Mucosa of descending colon (tissue), 3 donors: Measurements from ENCODE around the gene AKAP9. TPM values are rescaled to one million over a fixed set of nuclear protein-coding genes. Genes with fewer than 3 reads are reported as not detected.
"Not testable (repeated sequence)": the region's sequence is repeated elsewhere in the genome, so short reads cannot be mapped to it uniquely, and the experiment has no call there.

Source experiments
- ATAC-seq: fragments of 200-7000 bp; cut with Tn5 transposase; one replicate; pipeline ENCODE4 v1.9.1; 2020; ENCODE audit warnings: mild to moderate bottlenecking, moderate library complexity
- DNase-seq, 3 donors: peaks; one replicate each; pipeline ENCODE4 v3.0.0-alpha.2; 2020
- H3K36me3 ChIP-seq: fragments of 200-600 bp; one replicate; pipeline ENCODE4 v1.8.0; 2021; ENCODE audit warnings: low read depth, mild to moderate bottlenecking
- H3K4me1 ChIP-seq: fragments of 200-600 bp; one replicate; pipeline ENCODE4 v1.8.0; 2021; ENCODE audit warnings: low read depth, mild to moderate bottlenecking
- H3K4me3 ChIP-seq: fragments of 200-600 bp; one replicate; pipeline ENCODE4 v1.8.0; 2021; ENCODE audit warnings: mild to moderate bottlenecking
- H3K9me3 ChIP-seq: fragments of 200-600 bp; one replicate; pipeline ENCODE4 v1.8.0; 2021; ENCODE audit warnings: mild to moderate bottlenecking
- intact Hi-C, 2 donors: fragments of 100-400 bp; cut with DNase I in 1 of 2; cut with micrococcal nuclease in 1 of 2; formaldehyde crosslinking; loops; one replicate each; pipeline versions ENCODE4 v1.11.0 to v1.11.1; 2022; cut with DNase I, micrococcal nuclease
- total RNA-seq, 3 donors: library from RNA; stranded (reverse); fragmentation: NEBNext Ultra II Directional in 2 of 3; extraction: Animal tissue kit (Norgen Biotek cat#: 25700) in 2 of 3; gene quantifications; one replicate each; pipeline versions ENCODE4 v1.2.1 to v1.2.4, GENCODE V29; 2021 to 2023
- TF ChIP-seq, protein P1 (sequence below): fragments of 200-600 bp; IDR thresholded peaks from one replicate; pipeline ENCODE4 v1.8.0; 2022; ENCODE audit warnings: antibody characterized with exemption, mild to moderate bottlenecking
- donor health status: DM: no; HTN: no; CAD: no; lungs with moderate emphysema.
- donor health status: DM: no; HTN: no; CAD: no.
- donor health status: DM: no; HTN: yes; CAD: no.

AKAP9 gene
- total RNA-seq, 3 donors from 2014 or later, result 119 to 206 (median 137) TPM

DNA sequence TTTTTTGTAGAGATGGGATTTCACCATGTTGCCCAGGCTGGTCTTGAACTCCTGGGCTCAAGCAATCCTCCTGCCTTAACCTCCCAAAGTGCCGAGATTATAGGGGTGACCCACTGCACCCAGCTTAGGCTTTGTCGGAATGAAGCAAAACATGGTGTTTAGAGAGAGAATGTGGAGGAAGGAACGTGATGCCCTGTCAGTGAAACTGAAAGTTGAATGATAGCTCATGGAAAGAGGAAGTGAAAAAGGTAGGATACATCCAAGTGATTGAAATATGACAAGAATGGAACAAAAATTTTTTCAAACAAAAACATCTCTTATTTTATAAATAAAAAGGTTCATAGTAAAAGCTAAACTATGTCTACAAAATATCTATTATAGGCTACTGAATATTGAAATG lies 5.9 kb downstream of the AKAP9 start:
- DNase-seq, result no peak
- Histone ChIP-seq H3K4me1 (peaks cover 21% of the 10 kb centered on the region), H3K4me3 (no peak overlapping the region), H3K36me3 (no peaks in the 10 kb centered on the region), H3K9me3 (no peaks in the 10 kb centered on the region)
- intact Hi-C loops, result no loop called here
- TF ChIP-seq, protein P1, sequence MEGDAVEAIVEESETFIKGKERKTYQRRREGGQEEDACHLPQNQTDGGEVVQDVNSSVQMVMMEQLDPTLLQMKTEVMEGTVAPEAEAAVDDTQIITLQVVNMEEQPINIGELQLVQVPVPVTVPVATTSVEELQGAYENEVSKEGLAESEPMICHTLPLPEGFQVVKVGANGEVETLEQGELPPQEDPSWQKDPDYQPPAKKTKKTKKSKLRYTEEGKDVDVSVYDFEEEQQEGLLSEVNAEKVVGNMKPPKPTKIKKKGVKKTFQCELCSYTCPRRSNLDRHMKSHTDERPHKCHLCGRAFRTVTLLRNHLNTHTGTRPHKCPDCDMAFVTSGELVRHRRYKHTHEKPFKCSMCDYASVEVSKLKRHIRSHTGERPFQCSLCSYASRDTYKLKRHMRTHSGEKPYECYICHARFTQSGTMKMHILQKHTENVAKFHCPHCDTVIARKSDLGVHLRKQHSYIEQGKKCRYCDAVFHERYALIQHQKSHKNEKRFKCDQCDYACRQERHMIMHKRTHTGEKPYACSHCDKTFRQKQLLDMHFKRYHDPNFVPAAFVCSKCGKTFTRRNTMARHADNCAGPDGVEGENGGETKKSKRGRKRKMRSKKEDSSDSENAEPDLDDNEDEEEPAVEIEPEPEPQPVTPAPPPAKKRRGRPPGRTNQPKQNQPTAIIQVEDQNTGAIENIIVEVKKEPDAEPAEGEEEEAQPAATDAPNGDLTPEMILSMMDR, result no peak
- ATAC-seq, result peak; percentile 64

DNA sequence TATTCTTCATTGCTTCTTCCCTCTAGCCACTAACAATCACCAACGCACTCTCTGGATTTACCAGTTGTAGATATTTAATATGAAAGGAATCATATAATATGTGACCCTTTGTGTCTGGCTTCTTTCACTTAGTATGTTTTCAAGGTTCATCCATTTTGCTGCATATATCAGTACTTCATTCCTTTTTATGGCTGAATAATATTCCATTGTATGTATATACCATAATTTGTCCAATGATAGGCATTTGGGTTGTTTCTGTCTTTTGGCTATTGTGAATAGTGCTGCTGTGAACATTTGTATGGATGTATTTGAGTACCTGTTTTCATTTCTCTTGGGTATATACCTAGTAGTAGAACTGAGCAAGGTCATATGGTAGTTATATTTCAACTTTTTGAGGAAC lies 7.3 kb downstream of the AKAP9 start:
- Histone ChIP-seq H3K9me3 (no peaks in the 10 kb centered on the region), H3K4me1 (peaks cover 15% of the 10 kb centered on the region), H3K4me3 (no peak overlapping the region), H3K36me3 (no peaks in the 10 kb centered on the region)
- DNase-seq (no peak), ATAC-seq (no peak)
- TF ChIP-seq, protein P1, result no peak
- intact Hi-C loops, result no loop called here

DNA sequence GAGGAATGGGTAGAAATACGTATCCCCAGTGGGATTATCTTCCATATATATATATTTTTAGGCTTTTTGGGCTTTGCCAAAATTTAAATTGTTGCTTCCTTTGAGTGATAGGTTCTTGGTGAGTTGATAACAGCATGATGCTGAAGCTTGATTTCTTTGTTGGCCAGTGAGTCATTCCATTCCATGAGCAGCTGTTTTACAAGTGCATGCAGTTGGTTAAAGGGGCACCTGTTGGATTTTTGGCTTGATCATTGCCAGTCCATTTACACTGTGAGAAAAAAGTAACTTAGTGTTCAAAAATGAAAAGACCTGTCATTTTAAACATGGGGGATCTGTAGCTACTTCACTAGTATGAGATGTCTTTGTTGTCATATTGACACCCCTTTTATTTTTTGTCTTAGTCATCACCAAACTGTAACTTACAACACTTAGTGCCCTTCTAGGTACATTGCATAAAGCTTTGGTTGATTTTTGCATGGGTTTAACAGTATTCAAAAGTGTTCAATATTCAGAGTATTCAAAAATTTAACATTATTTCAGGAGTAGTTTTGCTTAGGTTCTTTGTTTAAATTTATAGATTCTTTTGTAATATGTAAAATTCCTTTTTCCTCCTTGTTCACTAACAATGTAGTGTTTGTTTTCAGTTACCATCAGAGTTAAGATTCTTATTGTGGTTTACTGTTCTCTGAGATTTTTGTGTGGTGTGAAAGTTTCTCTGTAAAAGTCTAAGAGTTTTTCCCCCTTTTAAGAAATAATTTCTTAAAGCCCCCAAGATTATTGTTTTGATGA lies 8.8 kb downstream of the AKAP9 start:
- DNase-seq (no peak), ATAC-seq (no peak)
- intact Hi-C loops, result no loop called here
- H3K4me1 ChIP-seq, result peaks cover 15% of the 10 kb centered on the region
- no peaks in the 10 kb centered on the region for H3K36me3 ChIP-seq
- TF ChIP-seq, protein P1, result no peak
- no peaks in the 10 kb centered on the region for H3K9me3 ChIP-seq
- no peak overlapping the region for H3K4me3 ChIP-seq

DNA sequence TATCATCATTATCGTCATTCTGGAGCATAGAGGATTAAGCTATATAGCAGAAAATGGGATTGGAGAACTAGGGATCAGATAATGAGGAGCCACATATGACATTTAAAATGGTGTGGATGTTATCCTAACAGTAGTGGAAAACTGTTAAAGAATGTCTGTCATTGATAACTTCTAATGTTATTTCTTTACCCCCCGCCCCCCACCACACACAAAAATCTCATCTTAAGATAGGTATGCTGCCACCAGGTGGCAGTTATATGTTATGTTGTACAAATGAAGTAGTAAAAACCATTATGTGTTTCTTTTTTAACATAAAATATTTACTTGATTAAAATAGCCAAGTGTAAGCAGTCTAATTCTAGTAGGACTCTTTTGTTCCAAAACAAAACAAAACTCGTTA lies 13.0 kb downstream of the AKAP9 start:
- ATAC-seq (no peak), DNase-seq (peak in 1 of 3 donors; percentile 35)
- no peaks in the 10 kb centered on the region for H3K9me3 ChIP-seq
- no peaks in the 10 kb centered on the region for H3K36me3 ChIP-seq
- TF ChIP-seq, protein P1, result no peak
- H3K4me3 ChIP-seq, result no peak overlapping the region
- intact Hi-C loops, result no loop called here
- no peaks in the 10 kb centered on the region for H3K4me1 ChIP-seq

DNA sequence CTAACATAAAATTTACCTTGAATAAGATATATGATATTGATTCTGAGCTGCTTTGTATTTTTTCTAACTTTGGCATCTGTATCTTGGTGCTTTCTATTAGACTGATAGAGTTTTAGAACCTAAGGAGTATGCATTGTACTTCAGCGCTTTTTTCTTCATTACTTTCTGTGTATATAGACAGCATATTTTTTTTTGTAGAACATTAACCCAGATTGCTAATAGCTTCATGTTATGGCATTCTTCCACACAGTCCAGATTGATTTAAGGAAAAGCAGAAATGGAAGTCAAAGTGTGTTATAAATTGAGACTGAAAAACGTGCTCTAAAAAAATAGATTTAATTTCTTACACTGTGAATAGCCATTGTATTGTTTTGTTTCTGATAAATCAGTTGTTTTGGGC lies 15.8 kb downstream of the AKAP9 start:
- H3K4me1 ChIP-seq, ATAC-seq, H3K9me3 ChIP-seq, H3K36me3 ChIP-seq, DNase-seq, intact Hi-C loops, H3K4me3 ChIP-seq: not testable (repeated sequence)

DNA sequence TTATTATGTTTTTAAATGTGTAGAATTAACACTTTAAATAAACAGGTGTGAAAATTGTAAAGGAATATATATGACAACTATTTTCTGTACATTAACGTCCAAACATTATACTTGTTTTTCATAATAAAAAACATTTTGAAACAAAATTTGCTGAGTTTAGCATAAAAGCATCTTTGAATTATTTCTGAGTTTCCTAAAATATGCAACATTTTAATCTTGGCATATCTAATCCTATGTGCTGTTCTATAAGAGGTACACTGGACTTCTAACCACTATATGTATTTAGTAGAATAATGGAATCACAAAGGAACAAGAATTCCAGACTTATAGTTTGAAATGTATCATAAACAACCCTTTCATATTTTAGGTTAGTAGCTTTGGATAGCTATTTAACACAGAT lies 16.6 kb downstream of the AKAP9 start:
- Histone ChIP-seq H3K4me3 (no peak overlapping the region), H3K9me3 (no peaks in the 10 kb centered on the region), H3K36me3 (no peaks in the 10 kb centered on the region), H3K4me1 (no peaks in the 10 kb centered on the region)
- DNase-seq (no peak), ATAC-seq (no peak)
- intact Hi-C loops, result no loop called here
- TF ChIP-seq, protein P1, result no peak
